T-helper 22 cell (primary cell): ENCODE measurements around the gene PDCD1.
"Not testable (repeated sequence)": the region's sequence is repeated elsewhere in the genome, so short reads cannot be mapped to it uniquely, and the experiment has no call there.

Experiments used
- DNase-seq: peaks from one replicate; pipeline ENCODE4 v3.0.0-alpha.2; 2020; ENCODE audit warnings: low read depth

PDCD1 gene

DNA sequence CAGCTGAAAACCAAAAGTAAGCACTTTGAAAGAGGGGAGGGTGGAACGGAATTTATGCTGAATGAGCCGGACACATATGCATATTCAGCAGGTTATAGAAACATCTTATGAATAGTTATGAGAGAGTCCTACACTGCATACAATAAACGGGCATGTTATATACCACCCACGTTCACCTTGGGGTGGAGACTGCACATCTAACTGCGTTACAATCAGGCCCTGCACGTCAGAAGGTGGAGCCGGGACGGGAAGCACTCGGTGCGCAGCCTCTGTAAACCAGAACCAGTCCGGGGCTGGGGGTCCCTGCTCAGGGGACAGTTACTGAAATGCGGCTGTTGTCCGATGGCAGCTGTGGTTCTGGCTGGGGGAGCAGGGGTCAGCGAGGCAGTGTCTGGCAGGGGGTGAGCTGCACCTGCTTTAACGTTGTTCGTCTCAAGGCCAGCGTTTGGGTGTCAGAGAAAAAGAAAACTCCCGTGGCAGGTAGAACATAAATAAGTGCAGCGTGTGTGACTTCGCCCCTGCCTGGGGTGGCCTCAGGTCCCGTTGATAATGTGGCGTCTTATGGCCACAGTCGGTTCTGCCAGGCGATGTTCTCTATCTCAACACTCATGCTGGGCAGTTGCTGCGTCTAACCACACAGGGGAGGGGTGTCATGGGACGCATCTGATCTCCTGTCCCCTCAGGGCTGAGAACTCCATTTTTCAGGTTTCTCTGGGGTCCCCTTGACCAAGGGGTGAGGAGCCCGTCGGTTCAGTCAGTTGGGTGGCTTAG is 24.8 kb downstream of the PDCD1 start:
- DNase-seq: not testable (repeated sequence)

DNA sequence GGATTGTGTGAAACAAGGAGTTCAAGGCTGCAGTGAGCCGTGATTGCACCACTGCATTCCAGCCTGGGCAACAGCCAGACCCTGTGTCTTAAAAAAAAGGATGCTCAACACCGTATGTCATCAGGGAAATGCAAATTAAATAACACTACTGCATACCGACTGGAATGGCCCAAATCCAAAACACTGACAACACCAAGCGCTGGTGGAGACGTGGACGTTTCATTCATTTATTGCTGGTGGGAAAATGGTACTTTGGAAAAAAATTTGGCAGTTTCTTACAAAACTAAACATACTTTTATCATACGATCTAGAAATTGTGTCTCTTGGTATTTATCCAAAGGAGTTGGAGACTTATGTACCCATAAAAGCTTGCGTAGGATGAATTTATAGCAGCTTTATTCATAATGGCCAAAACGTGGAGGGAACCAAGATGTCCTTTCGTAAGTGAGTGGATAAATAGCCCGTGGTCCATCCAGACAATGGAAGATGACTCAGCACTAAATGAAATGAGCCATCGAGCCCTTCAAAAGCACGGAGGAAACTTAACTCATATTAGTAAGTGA is 25.5 kb downstream of the PDCD1 start:
- DNase-seq: no peak

GRCh38 chr2:241827394-241827793 is 31.3 kb downstream of the PDCD1 start:
- no peak for DNase-seq

DNA sequence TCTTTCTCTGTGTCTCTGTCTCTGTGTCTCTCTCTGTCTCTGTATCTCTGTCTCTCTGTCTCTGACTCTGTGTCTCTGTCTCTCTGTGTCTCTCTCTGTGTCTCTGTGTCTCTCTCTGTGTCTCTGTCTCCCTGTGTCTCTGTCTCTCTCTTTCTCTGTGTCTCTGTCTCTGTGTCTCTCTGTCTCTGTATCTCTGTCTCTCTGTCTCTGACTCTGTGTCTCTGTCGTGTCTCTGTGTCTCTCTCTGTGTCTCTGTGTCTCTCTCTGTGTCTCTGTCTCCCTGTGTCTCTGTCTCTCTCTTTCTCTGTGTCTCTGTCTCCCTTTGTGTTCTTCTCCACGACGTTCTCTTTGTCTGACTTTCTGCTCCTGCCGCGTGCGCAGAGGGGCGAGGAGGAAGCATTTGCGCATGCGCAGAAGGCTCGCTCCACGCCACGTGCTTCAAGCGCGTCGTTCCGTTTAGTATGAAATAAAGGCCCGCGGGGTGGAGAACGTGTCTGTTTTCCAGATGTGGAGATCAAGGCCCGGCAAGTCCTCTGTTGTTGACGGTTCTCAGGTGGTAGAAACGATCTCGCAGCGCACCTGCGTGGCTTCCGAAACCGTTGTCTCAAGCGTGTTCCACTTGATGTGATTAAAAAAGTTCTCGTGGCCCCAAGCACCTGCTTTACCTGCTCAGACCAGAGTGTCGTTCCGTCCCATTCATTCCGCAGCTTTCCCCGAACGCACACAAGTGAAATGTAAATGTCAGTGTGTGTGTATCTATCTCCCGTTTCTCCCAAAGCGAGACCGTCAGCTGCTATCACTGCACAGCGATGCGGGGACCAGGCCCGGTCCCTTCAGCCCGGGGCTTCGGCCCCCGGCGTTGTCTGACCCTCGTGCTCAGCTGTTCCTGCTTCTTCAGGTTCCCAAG is 34.9 kb downstream of the PDCD1 start:
- not testable (repeated sequence) for DNase-seq

- DNase-seq: no peak
Measured at GRCh38 chr2:241822264-241822623, 36.5 kb downstream of the PDCD1 start.

GRCh38 chr2:241821460-241822263 is 37.0 kb downstream of the PDCD1 start:
- DNase-seq: no peak

- no peak for DNase-seq
Measured at GRCh38 chr2:241820625-241821384, 37.9 kb downstream of the PDCD1 start.

DNA sequence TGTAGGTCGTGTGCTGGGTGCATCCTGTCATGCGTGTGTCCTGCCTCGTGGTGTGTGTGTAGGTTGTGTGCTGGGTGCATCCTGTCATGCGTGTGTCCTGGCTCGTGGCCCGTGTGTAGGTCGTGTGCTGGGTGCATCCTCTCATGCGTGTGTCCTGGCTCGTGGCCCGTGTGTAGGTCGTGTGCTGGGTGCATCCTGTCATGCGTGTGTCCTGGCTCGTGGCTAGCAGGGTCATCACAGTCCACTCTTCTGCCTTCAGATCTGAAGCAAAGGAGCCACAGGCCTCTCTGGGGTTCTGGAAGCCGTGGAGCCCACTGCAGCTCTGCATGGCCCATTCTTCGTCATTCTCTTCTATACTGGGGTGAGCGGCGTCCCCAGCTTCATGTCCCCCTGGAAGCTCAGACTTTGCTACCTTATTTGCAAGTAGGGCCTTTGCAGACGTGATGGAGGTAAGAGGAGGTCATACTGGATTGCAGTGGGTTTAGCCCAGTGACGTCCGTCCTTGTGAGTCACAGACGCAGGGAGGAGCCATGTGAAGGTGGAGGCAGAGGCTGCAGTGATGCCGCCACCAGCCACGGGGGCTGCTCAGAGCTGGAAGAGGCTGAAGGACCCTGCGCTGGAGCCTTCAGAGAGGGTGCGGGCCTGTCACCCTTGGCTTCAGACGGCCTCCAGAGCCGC is 38.6 kb downstream of the PDCD1 start:
- DNase-seq: not testable (repeated sequence)

DNA sequence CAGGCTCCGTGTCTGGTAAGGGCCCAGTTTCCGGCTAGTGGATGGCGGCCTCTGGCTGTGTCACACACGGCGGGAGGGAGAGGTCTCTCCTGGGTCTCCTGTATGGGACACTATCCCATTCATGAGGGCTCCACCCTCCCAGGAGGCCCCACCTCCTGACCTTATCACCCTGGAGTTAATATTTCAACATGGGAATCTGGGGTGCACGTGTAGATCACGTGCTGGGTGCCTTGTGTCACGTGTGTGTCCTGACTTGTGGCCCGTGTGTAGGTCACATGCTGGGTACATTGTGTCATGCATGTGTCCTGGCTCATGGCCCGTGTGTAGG is 39.8 kb downstream of the PDCD1 start:
- DNase-seq: no peak

DNA sequence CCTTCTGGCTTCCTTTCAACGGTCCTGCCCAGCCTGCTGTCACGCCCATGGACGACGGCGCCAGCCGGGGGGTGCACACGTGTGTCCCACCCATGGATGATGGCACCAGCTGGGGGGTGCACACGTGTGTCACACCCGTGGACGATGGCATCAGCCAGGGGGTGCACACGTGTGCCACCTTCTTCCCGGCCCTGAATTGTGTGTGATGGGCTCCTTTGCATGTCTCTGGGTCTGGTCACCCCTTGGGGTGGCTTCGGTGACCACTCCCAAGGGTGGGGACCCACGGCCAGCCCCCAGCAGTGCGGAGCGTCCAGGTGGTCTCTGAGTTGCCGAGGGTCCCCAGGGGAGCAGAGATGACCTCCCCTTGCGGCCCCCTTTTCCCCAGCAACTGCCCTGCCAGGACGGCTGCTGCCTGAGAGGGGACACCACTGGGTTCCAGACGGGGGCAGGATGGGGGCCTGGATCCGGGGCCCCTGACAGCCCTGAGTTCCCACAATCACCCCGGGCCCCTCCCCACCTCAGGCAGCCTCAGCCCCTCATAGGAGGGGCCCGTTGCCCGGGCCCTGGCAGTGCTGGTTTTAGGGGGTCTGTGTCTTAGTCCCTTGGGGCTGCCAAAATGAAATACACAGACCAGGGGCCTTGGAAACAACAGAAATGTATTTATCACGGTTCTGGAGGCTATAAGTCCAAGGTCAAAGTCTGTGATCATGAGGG is 40.3 kb downstream of the PDCD1 start:
- DNase-seq: no peak

GRCh38 chr2:241817821-241818215 is 40.9 kb downstream of the PDCD1 start:
- DNase-seq: not testable (repeated sequence)

- DNase-seq: no peak
Measured at GRCh38 chr2:241817126-241817820, 41.4 kb downstream of the PDCD1 start.

GRCh38 chr2:241816431-241817121 is 42.1 kb downstream of the PDCD1 start:
- no peak for DNase-seq

DNA sequence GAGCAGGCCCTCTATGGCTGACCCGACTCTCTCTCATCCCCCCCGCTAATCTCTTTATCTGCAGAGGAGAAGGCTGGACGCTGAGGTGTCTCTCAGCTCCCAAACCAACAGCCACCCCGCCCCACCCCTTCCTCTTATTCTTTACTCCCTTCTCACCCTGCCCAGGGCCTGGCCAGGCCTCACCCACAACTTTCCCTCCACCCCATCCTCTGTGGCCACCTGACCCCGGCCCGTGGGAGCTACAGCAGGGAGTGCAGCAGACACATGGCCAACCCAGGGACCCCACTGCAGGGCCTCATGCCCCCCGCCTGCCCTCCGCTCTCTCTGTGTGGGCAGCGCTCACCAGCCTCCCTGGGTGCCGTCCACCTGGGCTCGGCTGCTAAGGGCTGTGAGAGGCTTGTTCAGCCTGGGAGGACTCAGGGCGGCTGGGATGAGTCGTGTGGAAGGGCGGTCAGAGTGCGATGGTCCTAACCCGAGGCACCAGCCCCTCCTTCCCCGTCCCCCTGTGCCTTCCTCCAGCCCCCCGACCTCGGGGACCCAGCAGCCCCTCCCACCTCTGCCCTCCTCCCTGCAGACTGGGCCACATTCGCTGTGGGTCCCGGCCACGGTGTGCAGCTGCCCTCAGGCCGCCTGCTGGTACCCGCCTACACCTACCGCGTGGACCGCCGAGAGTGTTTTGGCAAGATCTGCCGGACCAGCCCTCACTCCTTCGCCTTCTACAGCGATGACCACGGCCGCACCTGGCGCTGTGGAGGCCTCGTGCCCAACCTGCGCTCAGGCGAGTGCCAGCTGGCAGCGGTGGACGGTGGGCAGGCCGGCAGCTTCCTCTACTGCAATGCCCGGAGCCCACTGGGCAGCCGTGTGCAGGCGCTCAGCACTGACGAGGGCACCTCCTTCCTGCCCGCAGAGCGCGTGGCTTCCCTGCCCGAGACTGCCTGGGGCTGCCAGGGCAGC is 42.9 kb downstream of the PDCD1 start:
- no peak for DNase-seq

GRCh38 chr2:241814643-241815476 is 43.8 kb downstream of the PDCD1 start:
- no peak for DNase-seq

DNA sequence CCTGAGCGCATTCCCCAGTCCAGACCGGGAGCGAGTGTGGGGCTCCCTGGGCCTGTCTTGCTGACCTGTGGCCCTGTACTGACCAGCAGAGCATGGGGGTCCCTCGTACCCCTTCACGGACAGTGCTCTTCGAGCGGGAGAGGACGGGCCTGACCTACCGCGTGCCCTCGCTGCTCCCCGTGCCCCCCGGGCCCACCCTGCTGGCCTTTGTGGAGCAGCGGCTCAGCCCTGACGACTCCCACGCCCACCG is 44.4 kb downstream of the PDCD1 start:
- DNase-seq: no peak
